ENCODE data around the gene CARD9.

DNA sequence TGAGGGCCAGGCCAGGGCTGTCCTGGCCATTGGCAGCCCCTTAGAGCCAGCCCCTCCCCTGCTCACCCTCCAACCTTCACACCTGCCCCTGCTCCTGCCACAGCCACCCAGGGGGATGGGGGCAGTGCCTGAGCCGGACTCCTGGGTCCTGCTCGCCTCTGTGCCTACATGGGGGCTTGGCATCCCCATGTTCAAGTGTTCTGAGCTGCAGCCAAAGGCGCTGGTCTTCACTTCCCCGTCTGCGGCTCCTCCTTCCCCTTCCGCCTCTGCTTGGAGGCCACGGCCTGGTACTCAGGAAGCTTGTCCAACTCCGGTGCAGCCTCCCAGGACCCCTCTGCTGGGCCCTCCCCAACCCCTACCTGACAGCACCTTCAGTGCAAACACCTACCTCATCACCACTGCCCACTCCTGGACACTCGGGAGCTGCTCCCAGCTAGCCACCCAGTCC lies 7.7 kb downstream of the CARD9 start:
- TF ChIP-seq ZFX (IDR thresholded peaks at IDR 0.05) (no peak), CTCF (conservative IDR thresholded peaks at IDR 0.05) (no peak)
